HG03378 (cell line): Measurements from ENCODE around the gene PALD1.

Experiments used
- ATAC-seq: cut with Tn5 transposase; IDR thresholded peaks from one replicate; pipeline ENCODE4 v1.9.1; 2021; ENCODE audit warnings: mild to moderate bottlenecking, moderate library complexity; ENCODE audit not compliant: unreplicated experiment

The PALD1 gene

GRCh38 chr10:70457759-70458305, 20.7 kb upstream of the PALD1 start:
- no peak for ATAC-seq

- ATAC-seq, result no peak
These were observed 20.1 kb upstream of the PALD1 start for GRCh38 chr10:70458329-70459060.

GRCh38 chr10:70459061-70459773, 19.4 kb upstream of the PALD1 start:
- no peak for ATAC-seq

- no peak for ATAC-seq
These were observed 18.6 kb upstream of the PALD1 start for GRCh38 chr10:70459774-70460490.

GRCh38 chr10:70461397-70462348, 16.9 kb upstream of the PALD1 start:
- no peak for ATAC-seq

- ATAC-seq, result no peak
These were observed 16.1 kb upstream of the PALD1 start for GRCh38 chr10:70462349-70462984.

GRCh38 chr10:70465278-70465677, 13.3 kb upstream of the PALD1 start:
- no peak for ATAC-seq

GRCh38 chr10:70465832-70466231, 12.7 kb upstream of the PALD1 start:
- ATAC-seq, result no peak

- ATAC-seq, result no peak
These were observed 11.6 kb upstream of the PALD1 start for GRCh38 chr10:70466951-70467350.

GRCh38 chr10:70472799-70473454, 5.6 kb upstream of the PALD1 start:
- no peak for ATAC-seq

GRCh38 chr10:70474780-70475179, 3.8 kb upstream of the PALD1 start:
- ATAC-seq, result no peak

- ATAC-seq, result no peak
These were observed 2.9 kb upstream of the PALD1 start for GRCh38 chr10:70475661-70476060.

GRCh38 chr10:70476249-70477035, 2.1 kb upstream of the PALD1 start:
- ATAC-seq, result no peak

GRCh38 chr10:70477661-70478162, 855 bp upstream of the PALD1 start:
- ATAC-seq, result no peak

- ATAC-seq, result no peak
These were observed 606 bp downstream of the PALD1 start for GRCh38 chr10:70479165-70479581.

GRCh38 chr10:70479626-70480238, 1.2 kb downstream of the PALD1 start:
- no peak for ATAC-seq

- no peak for ATAC-seq
These were observed 1.8 kb downstream of the PALD1 start for GRCh38 chr10:70480239-70480861.

GRCh38 chr10:70481105-70481504, 2.5 kb downstream of the PALD1 start:
- ATAC-seq, result no peak
